Stimulated activated CD8-positive, alpha-beta memory T cell treated with anti-CD3 and anti-CD28 coated beads, Interleukin-7, amount 100 ng/mL, for 48 hours (primary cell): ENCODE data around the gene EFCAB12.
"Not testable (repeated sequence)": the region's sequence is repeated elsewhere in the genome, so short reads cannot be mapped to it uniquely, and the experiment has no call there.

Experiments used
- DNase-seq, 2 donors: peaks; one replicate each; pipeline ENCODE4 v3.0.0-alpha.2; 2020; ENCODE audit warnings: low read depth in 1 of 2; ENCODE audit errors: extremely low read depth in 1 of 2

EFCAB12 gene

DNA sequence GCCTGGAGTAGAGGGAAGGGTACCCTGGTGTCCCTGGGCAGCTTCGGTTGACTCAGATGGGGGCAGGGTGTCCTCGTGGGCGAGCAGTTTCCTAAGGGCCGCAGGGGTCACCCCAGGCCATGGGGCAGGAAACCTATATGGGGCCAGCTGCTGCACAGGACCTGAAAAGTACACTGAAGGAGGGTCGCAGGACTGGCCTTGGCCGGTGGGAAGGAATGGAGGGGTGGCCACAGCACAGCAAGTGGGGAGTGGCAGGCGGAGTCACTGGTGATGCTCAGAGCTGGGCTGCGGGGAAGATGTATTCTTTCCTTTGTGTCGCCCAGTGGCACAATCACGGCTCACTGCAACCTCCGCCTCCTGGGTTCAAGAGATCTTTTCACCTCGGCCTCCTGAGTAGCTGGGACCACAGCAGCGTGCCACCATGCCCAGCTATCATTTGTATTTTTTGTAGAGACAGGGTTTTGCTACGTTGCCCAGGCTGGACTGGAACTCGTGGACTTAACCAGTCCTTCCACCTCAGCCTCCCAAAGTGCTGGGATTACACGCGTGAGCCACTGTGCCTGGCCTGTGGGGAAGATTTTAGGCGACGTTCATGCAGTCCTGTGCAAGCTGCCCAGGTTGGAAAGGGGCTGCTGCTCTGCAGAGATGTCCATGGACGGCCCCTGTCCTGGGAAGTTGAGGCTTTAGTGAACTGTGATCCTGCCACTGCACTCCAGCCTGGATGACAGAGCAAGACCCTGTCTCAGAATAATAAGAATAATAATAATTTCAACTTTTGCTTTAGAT is 57.2 kb downstream of the EFCAB12 start:
- no peak for DNase-seq

DNA sequence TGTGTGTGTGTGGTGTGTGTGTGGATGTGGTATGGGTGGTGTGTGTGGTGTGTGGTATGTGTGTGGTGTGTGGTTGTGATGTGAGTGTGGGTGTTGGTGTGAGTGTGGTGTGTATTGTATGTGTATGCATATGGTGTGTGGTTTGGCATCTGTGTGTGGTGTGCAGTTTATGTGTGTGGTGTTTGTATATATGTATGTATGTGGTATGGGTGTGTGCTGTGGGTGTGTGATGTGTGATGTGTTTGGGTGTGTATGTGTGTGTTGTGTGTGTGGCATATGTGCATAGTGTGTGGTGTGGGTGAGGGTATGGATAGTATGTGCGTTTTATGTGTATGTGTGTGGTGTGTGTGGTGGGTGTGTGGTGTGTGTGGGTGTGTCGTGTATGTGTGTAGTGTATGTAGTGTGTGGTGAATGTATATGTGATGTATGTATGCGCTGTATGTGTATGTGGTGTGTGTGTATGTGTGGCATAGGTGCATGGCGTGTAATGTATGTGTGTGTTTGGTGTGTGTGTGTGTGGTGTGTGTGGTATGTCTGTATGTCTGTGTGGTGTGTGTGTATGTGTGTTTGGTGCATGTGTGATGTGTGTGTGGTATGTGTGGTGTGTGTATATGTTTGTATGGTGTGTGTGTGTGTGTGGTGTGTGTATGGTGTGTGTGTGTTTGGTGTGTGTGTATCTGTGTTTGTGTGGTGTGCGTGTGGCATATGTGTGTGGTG is 58.0 kb downstream of the EFCAB12 start:
- DNase-seq = no peak

DNA sequence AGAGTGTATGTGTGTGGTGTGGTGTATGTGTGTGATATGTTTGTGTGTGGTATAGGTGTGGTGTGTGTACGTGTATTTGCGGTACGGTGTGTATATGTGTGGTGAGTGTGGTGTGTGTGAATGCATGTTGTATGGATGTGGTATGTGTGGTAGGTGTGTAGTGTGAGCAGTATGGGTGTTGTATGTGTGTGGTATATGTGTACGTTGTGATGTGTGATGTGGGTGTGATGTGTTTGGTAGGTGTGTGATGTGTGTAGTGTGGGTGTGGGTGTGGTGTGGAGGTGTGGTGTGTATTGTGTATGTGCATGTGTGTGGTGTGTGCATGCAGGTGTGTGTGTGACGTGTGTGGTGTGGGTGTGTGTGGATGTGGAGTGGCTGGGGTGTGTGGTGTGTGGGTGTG is 58.7 kb downstream of the EFCAB12 start:
- no peak for DNase-seq

DNA sequence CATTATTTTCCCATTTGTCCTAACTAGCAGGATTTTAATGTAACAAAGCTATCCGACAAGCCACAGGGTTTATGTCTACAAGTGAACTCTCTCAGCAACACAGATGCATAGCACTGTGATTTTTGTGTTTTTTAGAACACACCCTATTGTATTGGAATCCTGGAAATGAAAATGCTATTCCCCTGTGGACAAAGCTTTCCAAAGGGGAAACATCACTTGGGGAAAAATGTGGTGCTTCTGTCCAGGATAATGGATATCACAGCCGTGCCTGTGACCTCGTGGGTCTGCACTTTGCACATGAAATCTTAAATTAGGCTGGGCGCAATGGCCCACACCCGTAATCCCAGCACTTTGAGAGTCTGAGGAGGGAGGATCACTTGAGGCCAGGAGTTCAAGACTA is 60.6 kb downstream of the EFCAB12 start:
- DNase-seq = no peak

DNA sequence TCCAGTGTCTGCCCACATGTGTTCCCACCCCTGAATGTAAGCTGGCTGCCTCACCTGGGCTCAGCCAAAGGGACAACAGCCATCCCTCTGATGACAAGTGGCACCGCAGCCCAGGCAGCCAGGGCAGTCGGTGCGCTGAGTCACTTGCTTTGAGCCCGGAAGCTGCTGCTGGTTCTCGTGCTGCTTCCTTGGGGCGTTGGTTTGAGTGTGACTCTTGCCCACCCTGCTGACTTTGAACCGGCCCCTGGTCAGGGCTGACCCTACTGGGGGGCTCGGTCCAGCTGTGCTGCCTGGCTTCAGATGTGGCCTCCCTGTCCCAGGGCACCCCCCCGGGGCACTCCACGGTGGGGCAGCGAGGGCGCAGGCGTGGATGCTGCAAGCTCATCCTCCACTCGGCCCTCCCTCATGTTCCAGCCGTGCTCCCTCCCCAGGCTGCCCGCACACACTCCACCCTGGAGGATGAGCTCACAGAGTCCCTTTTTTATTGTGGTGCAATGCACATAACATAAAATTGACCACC is 62.1 kb downstream of the EFCAB12 start:
- DNase-seq = no peak

DNA sequence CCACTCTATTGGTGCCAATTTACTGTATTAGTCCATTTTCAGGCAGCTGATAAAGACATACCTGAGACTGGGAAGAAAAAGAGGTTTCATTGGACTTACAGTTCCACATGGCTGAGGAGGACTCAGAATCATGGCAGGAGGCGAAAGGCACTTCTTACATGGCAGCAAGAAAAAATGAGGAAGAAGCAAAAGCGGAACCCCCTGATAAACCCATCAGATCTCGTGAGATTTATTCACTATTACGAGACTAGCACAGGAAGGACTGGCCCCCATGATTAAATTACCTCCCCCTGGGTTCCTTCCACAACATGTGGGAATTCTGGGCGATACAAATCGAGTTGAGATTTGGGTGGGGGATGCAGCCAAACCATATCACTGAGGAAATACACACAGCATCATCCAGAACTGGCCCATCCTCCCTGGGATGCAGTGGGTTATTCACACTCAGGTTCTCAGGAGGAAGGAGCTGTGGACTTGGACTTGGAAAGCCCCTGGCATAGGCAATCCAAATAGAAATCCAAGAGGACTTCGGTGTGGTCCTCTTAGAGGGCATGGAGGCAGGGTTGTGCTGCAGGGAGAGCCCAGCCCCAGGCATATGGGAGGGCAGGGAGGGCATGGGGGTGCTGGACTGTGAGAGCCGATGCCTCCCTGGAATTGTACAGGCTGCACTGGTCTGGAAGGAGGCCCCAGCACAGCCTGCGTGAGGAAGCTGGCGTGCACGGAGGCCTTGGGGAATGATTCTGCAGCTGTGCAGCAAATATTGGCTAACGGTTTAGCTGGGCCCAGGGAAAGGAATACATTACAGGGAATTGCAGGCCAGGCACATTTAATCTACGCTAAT is 62.9 kb downstream of the EFCAB12 start:
- DNase-seq = no peak

DNA sequence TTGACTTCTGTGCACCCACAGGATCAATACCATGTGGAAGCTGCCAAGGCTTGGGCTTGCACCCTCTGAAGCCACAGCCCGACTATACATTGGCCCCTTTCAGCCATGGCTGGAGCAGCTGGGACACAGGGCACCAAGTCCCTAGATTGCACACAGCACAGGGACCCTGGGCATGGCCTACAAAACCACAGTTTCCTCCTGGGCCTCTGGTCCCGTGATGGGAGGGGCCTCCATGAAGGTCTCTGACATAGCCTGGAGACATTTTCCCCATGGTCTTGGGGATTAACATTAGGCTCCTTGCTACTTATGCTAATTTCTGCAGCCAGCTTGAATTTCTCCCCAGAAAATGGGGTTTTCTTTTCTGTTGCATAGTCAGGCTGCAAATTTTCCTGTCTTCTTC is 63.6 kb downstream of the EFCAB12 start:
- not testable (repeated sequence) for DNase-seq

DNA sequence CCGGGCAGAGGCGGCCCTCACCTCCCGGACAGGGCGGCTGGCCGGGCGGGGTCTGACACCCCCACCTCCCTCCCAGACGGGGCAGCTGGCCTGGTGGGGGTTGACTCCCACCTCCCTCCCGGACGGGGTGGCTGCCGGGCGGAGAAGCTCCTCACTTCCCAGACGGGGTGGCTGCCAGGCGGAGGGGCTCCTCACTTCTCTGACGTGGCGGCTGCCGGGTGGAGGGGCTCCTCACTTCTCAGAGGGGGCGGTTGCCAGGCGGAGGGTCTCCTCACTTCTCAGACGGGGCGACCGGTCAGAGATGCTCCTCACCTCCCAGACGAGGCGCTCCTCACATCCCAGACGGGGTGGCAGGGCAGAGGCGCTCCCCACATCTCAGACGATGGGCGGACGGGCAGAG is 65.1 kb downstream of the EFCAB12 start:
- not testable (repeated sequence) for DNase-seq

DNA sequence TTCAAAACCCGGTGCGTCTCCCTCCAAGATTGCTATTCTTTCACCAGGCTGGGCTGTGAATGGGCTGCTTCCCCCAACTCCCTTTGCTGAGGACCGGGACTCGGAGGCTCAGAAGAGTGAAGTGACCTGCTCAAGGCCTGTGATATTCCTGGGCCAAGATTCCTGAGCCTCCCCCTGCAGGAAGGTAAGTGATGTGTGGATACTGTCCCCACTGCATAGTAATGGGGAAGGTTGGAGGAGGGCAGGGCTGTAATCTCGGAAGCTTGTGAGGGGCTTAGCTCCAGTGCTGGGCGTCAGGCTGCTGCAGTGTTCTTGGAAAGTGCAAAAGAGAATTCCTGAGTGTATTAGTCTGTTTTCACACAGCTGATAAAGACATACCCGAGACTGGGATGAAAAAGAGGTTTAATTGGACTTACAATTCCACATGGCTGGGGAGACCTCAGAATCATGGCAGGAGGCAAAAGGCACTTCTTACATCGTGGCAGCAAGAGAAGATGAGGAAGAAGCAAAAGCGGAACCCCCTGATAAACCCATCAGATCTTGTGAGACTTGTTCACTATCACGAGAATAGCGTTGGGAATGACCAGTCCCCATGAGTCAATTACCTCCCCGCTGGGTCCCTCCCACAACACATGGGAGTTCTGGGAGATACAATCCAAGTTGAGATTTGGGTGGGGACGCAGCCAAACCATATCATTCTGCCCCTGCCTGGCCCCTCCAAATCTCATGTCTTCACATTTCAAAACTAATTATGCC is 67.6 kb downstream of the EFCAB12 start:
- no peak for DNase-seq

DNA sequence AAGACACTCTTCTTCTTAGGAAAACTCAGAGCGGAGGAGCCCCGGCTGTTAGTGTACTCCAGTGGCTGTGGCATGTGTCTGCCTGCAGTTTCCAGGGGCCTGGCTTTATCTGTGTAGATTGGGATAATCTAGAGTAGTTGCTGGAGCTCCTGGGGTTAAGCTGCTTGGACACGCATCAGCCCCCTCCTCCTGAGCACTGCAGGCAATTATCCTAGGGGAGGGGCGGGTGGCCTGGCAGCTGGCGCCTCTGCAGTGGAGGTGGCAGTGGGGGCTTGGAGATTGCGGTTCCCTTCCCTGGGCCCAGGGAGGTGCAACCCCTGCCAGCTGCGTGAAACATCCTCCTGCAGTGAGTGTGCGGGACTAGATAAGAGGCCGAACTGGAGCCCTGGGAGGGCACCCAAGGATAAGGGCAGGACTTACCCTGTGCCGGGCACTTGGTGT is 68.2 kb downstream of the EFCAB12 start:
- no peak for DNase-seq

DNA sequence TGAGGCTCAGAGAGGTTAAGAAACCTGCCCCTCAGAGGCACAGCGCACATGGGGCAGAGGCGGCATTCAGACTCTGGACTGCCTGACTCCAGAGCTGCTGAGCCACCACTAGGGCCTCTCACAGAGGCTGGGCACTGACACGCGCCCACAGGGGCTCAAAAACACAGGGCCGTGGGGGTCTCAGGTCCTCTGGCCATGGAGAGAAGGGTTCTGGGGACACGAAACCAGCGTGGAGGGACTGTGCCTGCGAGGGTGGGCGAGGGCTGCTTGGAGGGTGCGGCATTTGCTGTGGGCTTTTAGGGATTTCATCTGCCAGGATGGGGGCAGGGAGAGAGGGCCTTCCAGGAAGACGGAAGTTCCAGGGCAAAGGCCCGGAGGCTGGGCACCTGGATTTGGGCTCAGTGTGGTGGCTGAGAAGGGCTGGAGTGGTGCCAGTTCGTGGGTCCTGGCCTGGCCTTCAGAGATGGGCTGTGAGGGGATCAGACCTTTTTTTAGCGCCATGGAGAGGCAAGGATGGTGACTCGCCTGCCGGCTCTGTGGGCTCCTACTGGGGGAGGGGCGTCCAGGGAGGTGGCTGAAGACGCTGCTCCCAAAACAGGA is 69.6 kb downstream of the EFCAB12 start:
- no peak for DNase-seq

DNA sequence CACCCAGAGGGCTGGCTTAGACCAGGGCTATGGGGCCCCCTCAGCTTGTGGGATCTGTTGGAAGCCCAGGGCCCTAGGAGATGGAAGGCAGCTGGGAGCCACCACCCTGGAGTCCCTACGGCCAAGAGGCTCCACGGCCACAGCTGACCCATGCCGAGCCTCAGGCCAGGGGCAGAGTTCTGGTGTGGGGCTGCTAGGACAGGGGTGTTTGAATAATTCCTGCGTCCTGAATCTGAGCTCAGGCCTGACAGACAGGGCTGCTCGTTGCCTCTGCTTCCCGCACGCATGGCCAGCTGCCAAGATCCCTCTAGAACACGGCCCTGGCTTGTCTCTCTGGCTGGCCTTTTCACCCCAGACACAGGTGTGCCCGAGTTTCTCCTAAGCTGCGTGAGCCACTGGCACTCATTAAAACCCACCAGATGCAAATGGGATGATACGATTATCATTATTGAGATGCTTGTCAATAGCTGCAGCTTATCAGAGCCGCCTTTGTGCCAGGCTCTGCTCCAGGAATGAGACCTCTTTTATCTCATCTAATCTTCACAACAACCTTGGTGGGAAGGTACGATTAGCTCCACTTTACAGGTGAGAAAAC is 70.2 kb downstream of the EFCAB12 start:
- DNase-seq = no peak

DNA sequence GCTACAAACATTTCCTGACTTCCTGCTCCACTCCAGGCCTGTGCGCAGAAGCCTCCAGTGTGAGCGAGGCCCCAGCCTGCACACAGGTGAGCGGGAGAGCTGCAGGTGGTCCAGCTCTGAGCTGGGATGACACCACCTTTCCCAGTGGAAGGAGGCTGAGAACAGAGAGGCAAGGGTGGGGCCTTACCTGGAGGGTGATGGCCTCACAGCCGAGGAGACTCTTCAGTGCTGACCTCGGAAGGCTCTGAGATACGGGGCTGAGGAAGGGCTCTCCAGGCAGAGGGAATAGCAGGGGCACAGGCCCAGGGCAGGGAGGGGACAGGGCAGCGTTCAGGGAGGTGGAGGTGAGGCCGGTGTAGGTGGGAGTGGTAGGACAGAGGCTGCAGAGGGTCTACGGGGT is 70.8 kb downstream of the EFCAB12 start:
- no peak for DNase-seq

DNA sequence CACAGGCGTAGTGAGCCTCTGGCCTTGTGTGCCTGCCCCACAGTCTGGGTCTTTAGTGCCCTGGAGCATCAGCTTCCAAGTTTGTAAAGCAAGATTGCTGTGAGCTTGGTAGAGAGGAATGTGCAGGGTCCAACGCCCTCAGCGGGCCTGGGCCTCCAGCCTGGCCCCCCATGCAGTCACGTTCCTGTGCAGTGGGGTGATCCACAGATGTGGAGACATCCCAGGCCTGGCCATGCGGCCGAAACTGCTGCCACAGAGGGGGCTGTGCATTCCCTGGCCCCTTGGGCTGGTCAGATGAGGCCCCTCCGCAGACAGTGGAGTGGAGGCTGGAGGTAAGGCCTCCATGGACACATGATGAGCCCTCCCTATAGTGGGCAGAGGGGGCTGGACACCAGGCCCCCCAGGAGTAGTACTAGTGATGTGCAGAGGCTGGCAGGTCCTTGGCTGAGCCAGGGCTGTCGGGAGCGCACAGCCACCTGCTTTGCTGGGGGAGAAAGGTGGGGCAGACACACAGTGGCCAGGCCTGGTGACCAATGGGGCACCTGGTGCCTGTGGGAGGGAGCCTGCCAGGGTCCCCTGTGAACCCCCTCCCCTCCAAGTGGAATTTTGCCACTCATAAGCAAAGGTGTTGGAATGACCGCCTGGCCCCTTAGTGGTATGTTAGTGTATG is 71.5 kb downstream of the EFCAB12 start:
- no peak for DNase-seq

DNA sequence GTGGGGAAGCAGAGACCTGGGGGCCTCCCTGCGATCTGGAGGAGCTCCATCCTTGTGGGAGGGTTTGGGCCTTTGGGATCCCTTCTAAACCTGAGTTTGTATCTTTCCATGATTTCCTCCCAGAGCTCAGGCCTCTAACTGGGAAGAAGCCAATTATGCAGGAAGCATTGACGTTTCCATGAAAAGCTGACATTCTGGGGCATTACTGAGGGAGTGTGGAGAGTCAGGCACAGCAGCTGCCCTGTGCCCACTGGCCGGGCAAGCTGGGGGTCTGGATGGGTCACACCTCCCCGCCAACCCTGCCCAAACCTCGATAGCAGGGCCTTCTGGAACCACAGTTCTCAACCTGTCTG is 74.9 kb downstream of the EFCAB12 start:
- DNase-seq = no peak

DNA sequence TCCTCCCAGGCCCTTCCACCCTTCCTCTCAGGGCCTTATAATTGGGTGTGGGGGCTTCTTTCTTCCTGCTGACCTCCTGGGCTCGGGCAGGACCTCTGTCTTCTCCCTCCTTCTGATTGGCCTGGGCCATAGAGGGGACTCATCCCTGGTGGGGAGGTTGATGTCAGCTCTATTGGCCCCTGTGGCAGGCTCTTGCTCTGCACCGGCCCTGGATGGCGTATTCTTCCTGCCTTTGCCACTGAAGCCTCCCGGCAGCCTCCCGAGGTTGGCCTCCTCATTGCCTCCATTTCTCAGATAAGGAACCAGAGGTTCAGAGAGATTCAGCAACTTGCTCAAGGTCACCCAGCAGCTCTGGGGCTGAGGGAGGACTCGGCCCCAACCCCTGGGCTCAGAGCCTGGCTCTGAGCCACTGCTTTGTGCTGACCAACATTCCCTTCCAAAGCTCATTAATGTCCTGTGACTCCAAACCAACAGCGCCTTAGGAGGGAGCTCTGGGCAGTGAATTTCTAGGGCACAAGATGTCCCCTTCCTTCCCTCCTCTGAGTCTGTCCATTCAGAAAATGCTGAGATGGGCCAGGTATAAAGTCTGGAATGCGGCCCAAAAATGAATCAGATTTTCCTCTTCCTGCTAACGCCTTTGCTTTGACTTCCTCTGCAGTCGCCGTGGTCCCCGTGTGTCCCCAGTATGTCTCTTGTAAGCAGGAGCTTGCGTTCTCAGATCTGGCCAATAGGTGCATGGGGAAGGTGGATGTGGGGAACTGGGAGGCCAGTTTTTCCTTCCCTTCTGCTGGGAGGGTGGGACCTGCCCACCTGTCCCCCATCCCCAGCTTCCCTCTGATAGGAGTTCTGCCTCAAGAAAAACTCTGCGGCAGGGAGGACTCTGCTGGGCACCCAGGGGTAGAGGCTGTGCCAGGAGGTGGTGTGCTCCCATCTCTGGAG is 75.5 kb downstream of the EFCAB12 start:
- no peak for DNase-seq

DNA sequence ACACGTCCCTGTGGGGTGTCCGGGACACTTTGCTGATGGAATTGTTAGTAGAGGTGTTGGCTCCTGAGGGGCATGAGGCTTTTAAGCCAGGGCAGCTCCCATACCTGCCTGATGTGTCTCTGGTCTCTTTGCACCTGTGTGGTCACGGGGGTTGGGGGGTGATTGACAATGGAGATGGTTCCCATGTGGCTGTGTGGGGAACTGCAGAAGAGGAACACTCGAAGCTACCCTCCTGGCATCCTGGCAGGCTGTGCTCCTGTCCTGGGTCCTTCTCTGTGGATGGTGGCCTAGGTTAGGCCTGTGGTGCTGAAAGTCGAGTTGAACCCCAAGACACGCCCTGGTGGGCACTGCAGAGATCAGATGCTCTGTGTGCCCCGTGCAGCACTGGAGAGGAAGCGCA is 76.4 kb downstream of the EFCAB12 start:
- no peak for DNase-seq
